SK-N-SH treated with all-trans-retinoic acid at 6 μM for 48 hours (cell line): ENCODE measurements around the gene LRRC15.

Experiments
- ATAC-seq: fragments of 200-7000 bp; cut with Tn5 transposase; 3 replicates; pipeline ENCODE4 v1.9.1; 2020; ENCODE audit warnings: mild to moderate bottlenecking, moderate library complexity
- ARNTL ChIP-seq: fragments of 450-650 bp; formaldehyde crosslinking; IDR thresholded peaks from 2 replicates; pipeline ENCODE4 v1.5.0; 2020; ENCODE audit warnings: low read depth, mild to moderate bottlenecking, moderate library complexity, borderline replicate concordance
- BACH2 ChIP-seq: fragments of 250-450 bp; sonication (Bioruptor Pico); IDR thresholded peaks from 2 replicates; pipeline ENCODE4 v1.9.0; 2021; ENCODE audit warnings: mild to moderate bottlenecking, borderline replicate concordance
- CSDC2 ChIP-seq: fragments of 250-450 bp; sonication (Bioruptor Pico); IDR thresholded peaks from 2 replicates; pipeline ENCODE4 v1.5.0; 2020; ENCODE audit warnings: mild to moderate bottlenecking, moderate library complexity
- ESRRG ChIP-seq: fragments of 250-450 bp; sonication (Bioruptor Pico); IDR thresholded peaks from 2 replicates; pipeline ENCODE4 v1.6.1; 2021; ENCODE audit warnings: mild to moderate bottlenecking
- GLIS3 ChIP-seq: fragments of 250-450 bp; sonication (Bioruptor Pico); IDR thresholded peaks from 2 replicates; pipeline ENCODE4 v1.5.0; 2020; ENCODE audit warnings: mild to moderate bottlenecking, moderate library complexity
- ISL1 ChIP-seq: fragments of 250-450 bp; sonication (Bioruptor Pico); IDR thresholded peaks from 2 replicates; pipeline ENCODE4 v2.1.2; 2022; ENCODE audit warnings: mild to moderate bottlenecking, moderate library complexity
- OSR1 ChIP-seq: fragments of 250-450 bp; sonication (Bioruptor Pico); IDR thresholded peaks from 2 replicates; pipeline ENCODE4 v1.8.0; 2022; ENCODE audit warnings: moderate library complexity, mild to moderate bottlenecking, inconsistent platforms
- PPARA ChIP-seq: fragments of 250-450 bp; sonication (Bioruptor Pico); IDR thresholded peaks from 2 replicates; pipeline ENCODE4 v1.5.0; 2020; ENCODE audit warnings: mild to moderate bottlenecking, borderline replicate concordance
- RARB ChIP-seq: fragments of 250-450 bp; sonication (Bioruptor Pico); IDR thresholded peaks from 2 replicates; pipeline ENCODE4 v1.8.0; 2021; ENCODE audit warnings: mild to moderate bottlenecking, moderate library complexity
- SNAI2 ChIP-seq: fragments of 250-450 bp; sonication (Bioruptor Pico); IDR thresholded peaks from 2 replicates; pipeline ENCODE4 v1.5.0; 2020; ENCODE audit warnings: mild to moderate bottlenecking, moderate library complexity
- TCF4 ChIP-seq: fragments of 250-450 bp; sonication (Bioruptor Pico); IDR thresholded peaks from 2 replicates; pipeline ENCODE4 v1.8.0; 2021; ENCODE audit warnings: mild to moderate bottlenecking, moderate library complexity, borderline replicate concordance
- TOX ChIP-seq: fragments of 250-450 bp; sonication (Bioruptor Pico); IDR thresholded peaks from 2 replicates; pipeline ENCODE4 v1.8.0; 2021; ENCODE audit warnings: mild to moderate bottlenecking, moderate library complexity, borderline replicate concordance
- ZFP3 ChIP-seq: fragments of 250-450 bp; sonication (Bioruptor Pico); IDR thresholded peaks from 2 replicates; pipeline ENCODE4 v1.5.0; 2020; ENCODE audit warnings: mild to moderate bottlenecking, moderate library complexity
- ZFP30 ChIP-seq: fragments of 450-650 bp; formaldehyde crosslinking; IDR thresholded peaks from 2 replicates; pipeline ENCODE4 v1.5.0; 2022; ENCODE audit warnings: mild to moderate bottlenecking, moderate library complexity
- ZNF565 ChIP-seq: fragments of 450-650 bp; formaldehyde crosslinking; conservative IDR thresholded peaks from 2 replicates; pipeline ENCODE4 v1.5.0; 2020; ENCODE audit warnings: low read depth, mild to moderate bottlenecking, moderate library complexity
- ZNF8 ChIP-seq: fragments of 450-650 bp; formaldehyde crosslinking; IDR thresholded peaks from 2 replicates; pipeline ENCODE4 v1.5.0; 2020; ENCODE audit warnings: mild to moderate bottlenecking, moderate library complexity
- TF ChIP-seq, protein P1 (sequence below): fragments of 250-450 bp; sonication (Bioruptor Pico); IDR thresholded peaks from 2 replicates; pipeline ENCODE4 v1.5.1; 2020; ENCODE audit warnings: low read depth, mild to moderate bottlenecking, moderate library complexity
- TF ChIP-seq, protein P2 (sequence below): fragments of 250-450 bp; sonication (Bioruptor Pico); IDR thresholded peaks from 2 replicates; pipeline ENCODE4 v1.5.1; 2021; ENCODE audit warnings: mild to moderate bottlenecking, moderate library complexity
- TF ChIP-seq, protein P3 (sequence below): fragments of 250-450 bp; sonication (Bioruptor Pico); IDR thresholded peaks from 2 replicates; pipeline ENCODE4 v1.8.0; 2021; ENCODE audit warnings: low read depth, mild to moderate bottlenecking, moderate library complexity, borderline replicate concordance
- TF ChIP-seq, protein P4 (sequence below): fragments of 250-450 bp; sonication (Bioruptor Pico); IDR thresholded peaks from 2 replicates; pipeline ENCODE4 v1.8.0; 2020; ENCODE audit warnings: mild to moderate bottlenecking, moderate library complexity, borderline replicate concordance
- TF ChIP-seq, protein P5 (sequence below): fragments of 250-450 bp; sonication (Bioruptor Pico); IDR thresholded peaks from 2 replicates; pipeline ENCODE4 v1.5.0; 2020; ENCODE audit warnings: mild to moderate bottlenecking, moderate library complexity

LRRC15 gene

DNA sequence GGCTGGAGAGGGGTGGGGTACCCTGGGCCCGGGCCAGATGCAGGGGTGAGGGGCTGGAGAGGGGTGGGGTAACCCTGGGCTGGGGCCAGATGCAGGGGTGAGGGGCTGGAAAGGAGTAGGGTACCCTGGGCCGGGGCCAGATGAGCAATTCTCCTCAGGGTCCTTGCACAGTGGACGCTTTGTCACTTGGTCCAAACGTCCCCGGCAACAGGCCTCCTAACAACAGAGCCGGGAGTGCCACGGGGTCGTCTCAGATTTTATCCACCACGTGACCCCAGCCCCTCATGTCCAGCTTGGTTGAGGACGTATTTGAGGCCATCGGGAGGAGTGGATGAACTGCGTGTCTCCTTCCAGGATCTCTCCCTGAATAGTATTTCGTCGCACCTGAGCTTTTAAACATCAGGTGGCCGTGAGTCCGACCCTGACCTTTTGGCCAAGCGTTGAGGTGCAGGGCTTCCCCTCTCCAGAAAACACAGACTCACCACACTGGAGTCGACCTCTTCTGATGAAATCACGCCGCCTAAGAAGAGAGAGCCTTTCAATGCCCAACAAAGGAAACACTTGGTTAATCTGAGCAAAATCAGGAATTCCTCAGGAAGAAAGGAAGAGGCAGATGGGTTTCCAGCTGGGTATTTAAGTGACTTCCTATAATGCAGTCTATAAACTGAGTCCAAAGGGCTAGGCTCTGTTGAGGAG lies 12.8 kb upstream of the LRRC15 start:
- ATAC-seq = no peak
- TF ChIP-seq, protein P1, sequence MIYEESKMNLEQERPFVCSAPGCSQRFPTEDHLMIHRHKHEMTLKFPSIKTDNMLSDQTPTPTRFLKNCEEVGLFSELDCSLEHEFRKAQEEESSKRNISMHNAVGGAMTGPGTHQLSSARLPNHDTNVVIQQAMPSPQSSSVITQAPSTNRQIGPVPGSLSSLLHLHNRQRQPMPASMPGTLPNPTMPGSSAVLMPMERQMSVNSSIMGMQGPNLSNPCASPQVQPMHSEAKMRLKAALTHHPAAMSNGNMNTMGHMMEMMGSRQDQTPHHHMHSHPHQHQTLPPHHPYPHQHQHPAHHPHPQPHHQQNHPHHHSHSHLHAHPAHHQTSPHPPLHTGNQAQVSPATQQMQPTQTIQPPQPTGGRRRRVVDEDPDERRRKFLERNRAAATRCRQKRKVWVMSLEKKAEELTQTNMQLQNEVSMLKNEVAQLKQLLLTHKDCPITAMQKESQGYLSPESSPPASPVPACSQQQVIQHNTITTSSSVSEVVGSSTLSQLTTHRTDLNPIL = no peak
- TF ChIP-seq, protein P2, sequence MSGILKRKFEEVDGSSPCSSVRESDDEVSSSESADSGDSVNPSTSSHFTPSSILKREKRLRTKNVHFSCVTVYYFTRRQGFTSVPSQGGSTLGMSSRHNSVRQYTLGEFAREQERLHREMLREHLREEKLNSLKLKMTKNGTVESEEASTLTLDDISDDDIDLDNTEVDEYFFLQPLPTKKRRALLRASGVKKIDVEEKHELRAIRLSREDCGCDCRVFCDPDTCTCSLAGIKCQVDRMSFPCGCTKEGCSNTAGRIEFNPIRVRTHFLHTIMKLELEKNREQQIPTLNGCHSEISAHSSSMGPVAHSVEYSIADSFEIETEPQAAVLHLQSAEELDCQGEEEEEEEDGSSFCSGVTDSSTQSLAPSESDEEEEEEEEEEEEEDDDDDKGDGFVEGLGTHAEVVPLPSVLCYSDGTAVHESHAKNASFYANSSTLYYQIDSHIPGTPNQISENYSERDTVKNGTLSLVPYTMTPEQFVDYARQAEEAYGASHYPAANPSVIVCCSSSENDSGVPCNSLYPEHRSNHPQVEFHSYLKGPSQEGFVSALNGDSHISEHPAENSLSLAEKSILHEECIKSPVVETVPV (CRISPR knock-in tag) = no peak
- TF ChIP-seq ZFP3 (no peak), BACH2 (no peak), PPARA (CRISPR knock-in tag) (no peak), ZNF565 (CRISPR knock-in tag) (no peak)
- TF ChIP-seq, protein P3, sequence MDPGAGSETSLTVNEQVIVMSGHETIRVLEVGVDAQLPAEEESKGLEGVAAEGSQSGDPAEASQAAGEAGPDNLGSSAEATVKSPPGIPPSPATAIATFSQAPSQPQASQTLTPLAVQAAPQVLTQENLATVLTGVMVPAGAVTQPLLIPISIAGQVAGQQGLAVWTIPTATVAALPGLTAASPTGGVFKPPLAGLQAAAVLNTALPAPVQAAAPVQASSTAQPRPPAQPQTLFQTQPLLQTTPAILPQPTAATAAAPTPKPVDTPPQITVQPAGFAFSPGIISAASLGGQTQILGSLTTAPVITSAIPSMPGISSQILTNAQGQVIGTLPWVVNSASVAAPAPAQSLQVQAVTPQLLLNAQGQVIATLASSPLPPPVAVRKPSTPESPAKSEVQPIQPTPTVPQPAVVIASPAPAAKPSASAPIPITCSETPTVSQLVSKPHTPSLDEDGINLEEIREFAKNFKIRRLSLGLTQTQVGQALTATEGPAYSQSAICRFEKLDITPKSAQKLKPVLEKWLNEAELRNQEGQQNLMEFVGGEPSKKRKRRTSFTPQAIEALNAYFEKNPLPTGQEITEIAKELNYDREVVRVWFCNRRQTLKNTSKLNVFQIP = no peak
- TF ChIP-seq, protein P4, sequence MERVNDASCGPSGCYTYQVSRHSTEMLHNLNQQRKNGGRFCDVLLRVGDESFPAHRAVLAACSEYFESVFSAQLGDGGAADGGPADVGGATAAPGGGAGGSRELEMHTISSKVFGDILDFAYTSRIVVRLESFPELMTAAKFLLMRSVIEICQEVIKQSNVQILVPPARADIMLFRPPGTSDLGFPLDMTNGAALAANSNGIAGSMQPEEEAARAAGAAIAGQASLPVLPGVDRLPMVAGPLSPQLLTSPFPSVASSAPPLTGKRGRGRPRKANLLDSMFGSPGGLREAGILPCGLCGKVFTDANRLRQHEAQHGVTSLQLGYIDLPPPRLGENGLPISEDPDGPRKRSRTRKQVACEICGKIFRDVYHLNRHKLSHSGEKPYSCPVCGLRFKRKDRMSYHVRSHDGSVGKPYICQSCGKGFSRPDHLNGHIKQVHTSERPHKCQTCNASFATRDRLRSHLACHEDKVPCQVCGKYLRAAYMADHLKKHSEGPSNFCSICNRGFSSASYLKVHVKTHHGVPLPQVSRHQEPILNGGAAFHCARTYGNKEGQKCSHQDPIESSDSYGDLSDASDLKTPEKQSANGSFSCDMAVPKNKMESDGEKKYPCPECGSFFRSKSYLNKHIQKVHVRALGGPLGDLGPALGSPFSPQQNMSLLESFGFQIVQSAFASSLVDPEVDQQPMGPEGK = no peak

DNA sequence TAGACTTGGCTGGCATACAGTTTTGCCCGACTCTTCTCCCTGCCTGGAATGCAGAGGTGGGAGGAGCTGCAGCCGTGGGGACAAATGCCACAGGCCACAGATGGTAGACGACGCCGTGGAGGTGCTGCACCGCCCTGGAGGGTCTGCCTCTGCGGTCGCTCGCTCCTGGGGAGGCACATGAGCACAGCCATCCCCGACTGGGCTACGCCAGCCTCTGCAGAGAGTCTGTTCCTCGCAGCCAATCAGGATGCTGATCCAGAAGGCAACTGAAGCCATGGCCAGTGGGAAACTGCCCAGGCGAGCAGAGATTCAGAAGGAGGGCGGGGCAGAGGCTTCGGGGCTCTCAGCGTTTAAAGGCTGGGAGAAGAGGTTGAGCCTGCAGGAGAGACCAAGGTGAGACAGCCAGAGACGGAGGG lies 11.9 kb upstream of the LRRC15 start:
- TF ChIP-seq ARNTL (CRISPR knock-in tag) (no peak), BACH2 (no peak), PPARA (CRISPR knock-in tag) (no peak), RARB (CRISPR knock-in tag) (no peak), ZFP30 (CRISPR knock-in tag) (no peak), ZNF8 (CRISPR knock-in tag) (no peak)
- TF ChIP-seq, protein P4 = no peak
- ATAC-seq = peak; percentile 100

DNA sequence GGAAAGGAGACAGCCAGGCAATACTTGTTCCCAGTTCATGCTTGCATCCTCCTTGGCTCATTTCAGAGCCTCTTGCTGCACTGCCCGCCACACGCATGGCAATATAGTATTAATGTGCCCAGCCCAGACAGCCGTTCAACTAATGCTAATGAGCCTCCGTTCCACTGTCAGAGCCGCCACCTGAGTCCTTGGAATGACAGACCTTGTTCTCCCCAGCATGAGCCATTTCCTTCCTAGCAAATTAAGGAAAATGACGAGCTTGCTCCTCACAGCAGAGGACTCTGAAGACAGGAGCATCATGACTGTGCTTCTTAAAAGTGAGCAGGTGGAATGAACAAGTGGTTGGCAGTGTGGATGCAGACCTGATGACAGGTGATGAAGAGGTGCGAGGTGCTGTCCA lies 10.8 kb upstream of the LRRC15 start:
- ATAC-seq = no peak
- TF ChIP-seq ZNF565 (CRISPR knock-in tag) = no peak
- TF ChIP-seq, protein P1 = no peak
- no peak for TF ChIP-seq ISL1 (CRISPR knock-in tag)
- TF ChIP-seq GLIS3 (CRISPR knock-in tag) = no peak
- TF ChIP-seq, protein P3 = no peak
- TF ChIP-seq CSDC2 (CRISPR knock-in tag) = no peak
- TF ChIP-seq RARB (CRISPR knock-in tag) = no peak
- no peak for TF ChIP-seq TOX (CRISPR knock-in tag)
- TF ChIP-seq ESRRG (CRISPR knock-in tag) = no peak
- TF ChIP-seq ZFP3 = no peak
- no peak for TF ChIP-seq ZFP30 (CRISPR knock-in tag)
- no peak for TF ChIP-seq OSR1 (CRISPR knock-in tag)
- TF ChIP-seq TCF4 (CRISPR knock-in tag) = no peak
- TF ChIP-seq SNAI2 (CRISPR knock-in tag) = no peak
- TF ChIP-seq, protein P5, sequence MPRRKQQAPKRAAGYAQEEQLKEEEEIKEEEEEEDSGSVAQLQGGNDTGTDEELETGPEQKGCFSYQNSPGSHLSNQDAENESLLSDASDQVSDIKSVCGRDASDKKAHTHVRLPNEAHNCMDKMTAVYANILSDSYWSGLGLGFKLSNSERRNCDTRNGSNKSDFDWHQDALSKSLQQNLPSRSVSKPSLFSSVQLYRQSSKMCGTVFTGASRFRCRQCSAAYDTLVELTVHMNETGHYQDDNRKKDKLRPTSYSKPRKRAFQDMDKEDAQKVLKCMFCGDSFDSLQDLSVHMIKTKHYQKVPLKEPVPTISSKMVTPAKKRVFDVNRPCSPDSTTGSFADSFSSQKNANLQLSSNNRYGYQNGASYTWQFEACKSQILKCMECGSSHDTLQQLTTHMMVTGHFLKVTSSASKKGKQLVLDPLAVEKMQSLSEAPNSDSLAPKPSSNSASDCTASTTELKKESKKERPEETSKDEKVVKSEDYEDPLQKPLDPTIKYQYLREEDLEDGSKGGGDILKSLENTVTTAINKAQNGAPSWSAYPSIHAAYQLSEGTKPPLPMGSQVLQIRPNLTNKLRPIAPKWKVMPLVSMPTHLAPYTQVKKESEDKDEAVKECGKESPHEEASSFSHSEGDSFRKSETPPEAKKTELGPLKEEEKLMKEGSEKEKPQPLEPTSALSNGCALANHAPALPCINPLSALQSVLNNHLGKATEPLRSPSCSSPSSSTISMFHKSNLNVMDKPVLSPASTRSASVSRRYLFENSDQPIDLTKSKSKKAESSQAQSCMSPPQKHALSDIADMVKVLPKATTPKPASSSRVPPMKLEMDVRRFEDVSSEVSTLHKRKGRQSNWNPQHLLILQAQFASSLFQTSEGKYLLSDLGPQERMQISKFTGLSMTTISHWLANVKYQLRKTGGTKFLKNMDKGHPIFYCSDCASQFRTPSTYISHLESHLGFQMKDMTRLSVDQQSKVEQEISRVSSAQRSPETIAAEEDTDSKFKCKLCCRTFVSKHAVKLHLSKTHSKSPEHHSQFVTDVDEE (CRISPR knock-in tag) = no peak
